ENCODE results near the gene CHMP2B. TPM values are rescaled to one million over a fixed set of nuclear protein-coding genes. Genes with fewer than 3 reads are reported as not detected.

CHMP2B gene
- total RNA-seq, 1 experiment from 2014 or later: 49.4 TPM

- CTCF ChIA-PET: no interaction called here
- POLR2A ChIA-PET (ENCODE audit: unreplicated experiment): no interaction called here
- intact Hi-C loops (cut with micrococcal nuclease): loop anchor here (5.0 kb wide), 1 partner anchor 123 kb away; no protein-coding TSS in a partner anchor
- H3K4me2 ChIP-seq (ENCODE audit: low read length): no peak overlapping the region
- H2AFZ ChIP-seq (ENCODE audit: low read length): no peak overlapping the region
- H3K79me2 ChIP-seq (ENCODE audit: low read length): no peaks in the 10 kb centered on the region
- no peaks in the 10 kb centered on the region for H3K9me2 ChIP-seq (replicated peaks; ENCODE audit: low read length)
- peaks cover 45% of the 10 kb centered on the region for H3K4me1 ChIP-seq (ENCODE audit: insufficient read depth, low read length)
- no peak for TF ChIP-seq EZH2phosphoT487 (IDR thresholded peaks at IDR 0.05; ENCODE audit: borderline replicate concordance, low read length)
- TF ChIP-seq, protein P1, sequence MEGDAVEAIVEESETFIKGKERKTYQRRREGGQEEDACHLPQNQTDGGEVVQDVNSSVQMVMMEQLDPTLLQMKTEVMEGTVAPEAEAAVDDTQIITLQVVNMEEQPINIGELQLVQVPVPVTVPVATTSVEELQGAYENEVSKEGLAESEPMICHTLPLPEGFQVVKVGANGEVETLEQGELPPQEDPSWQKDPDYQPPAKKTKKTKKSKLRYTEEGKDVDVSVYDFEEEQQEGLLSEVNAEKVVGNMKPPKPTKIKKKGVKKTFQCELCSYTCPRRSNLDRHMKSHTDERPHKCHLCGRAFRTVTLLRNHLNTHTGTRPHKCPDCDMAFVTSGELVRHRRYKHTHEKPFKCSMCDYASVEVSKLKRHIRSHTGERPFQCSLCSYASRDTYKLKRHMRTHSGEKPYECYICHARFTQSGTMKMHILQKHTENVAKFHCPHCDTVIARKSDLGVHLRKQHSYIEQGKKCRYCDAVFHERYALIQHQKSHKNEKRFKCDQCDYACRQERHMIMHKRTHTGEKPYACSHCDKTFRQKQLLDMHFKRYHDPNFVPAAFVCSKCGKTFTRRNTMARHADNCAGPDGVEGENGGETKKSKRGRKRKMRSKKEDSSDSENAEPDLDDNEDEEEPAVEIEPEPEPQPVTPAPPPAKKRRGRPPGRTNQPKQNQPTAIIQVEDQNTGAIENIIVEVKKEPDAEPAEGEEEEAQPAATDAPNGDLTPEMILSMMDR (conservative IDR thresholded peaks at IDR 0.05; ENCODE audit: low read depth, low read length): no peak
- no peak for TF ChIP-seq EZH2 (IDR thresholded peaks at IDR 0.05; ENCODE audit: low read length, unreplicated experiment)
- peak overlapping the region; percentile 80; the same call in 1 of the 2 replicates for H3K9ac ChIP-seq (ENCODE audit: low read length)
- H3K27me3 ChIP-seq (ENCODE audit: low read length): no peaks in the 10 kb centered on the region
- ATAC-seq (no peak), DNase-seq (no peak)
- no TSS peak for BruUV-seq (replicated peaks)
- H3K27ac ChIP-seq (ENCODE audit: low read length): peak overlapping the region; percentile 91
- no peaks in the 10 kb centered on the region for H3K36me3 ChIP-seq (ENCODE audit: low read depth, low read length)
- no peak overlapping the region for H3K4me3 ChIP-seq (ENCODE audit: low read length)
- H3K9me3 ChIP-seq (ENCODE audit: low read length): no peaks in the 10 kb centered on the region
- H4K20me1 ChIP-seq (ENCODE audit: low read length): no peaks in the 10 kb centered on the region
- H3F3A ChIP-seq (ENCODE audit: low read length, unreplicated experiment): peaks cover 15% of the 10 kb centered on the region
These were observed 18.0 kb upstream of the CHMP2B start for GRCh38 chr3:87209111-87209510.

DNA sequence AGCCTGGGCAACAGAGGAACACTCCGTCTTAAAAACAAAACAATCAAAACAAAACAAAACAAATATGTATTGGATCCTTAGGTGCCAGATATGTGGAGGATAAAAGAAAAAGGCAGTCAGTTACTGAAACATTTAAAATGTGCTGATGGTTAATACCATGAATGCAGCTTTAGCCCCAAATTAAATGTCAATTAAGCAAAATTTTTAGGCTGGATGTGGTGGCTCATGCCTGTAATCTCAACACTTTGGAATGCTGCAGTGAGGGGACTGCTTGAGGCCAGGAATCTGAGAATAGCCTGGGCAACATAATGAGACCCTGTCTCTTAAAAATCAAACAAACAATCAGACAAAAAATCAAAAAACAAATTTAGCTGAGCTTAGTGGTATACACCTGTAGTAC is 8.5 kb upstream of the CHMP2B start:
- CTCF ChIA-PET: no interaction called here
- intact Hi-C loops (cut with micrococcal nuclease): no loop called here
- BruUV-seq (replicated peaks): no TSS peak
- Histone ChIP-seq H3K4me3 (ENCODE audit: low read length) (no peak overlapping the region), H3K36me3 (ENCODE audit: low read depth, low read length) (no peaks in the 10 kb centered on the region), H3K4me1 (ENCODE audit: insufficient read depth, low read length) (peaks cover 7% of the 10 kb centered on the region; the same call in 1 of the 2 replicates), H3K4me2 (ENCODE audit: low read length) (no peak overlapping the region), H3K9ac (ENCODE audit: low read length) (no peak overlapping the region), H3K9me3 (ENCODE audit: low read length) (no peaks in the 10 kb centered on the region), H3K79me2 (ENCODE audit: low read length) (no peaks in the 10 kb centered on the region), H2AFZ (ENCODE audit: low read length) (no peak overlapping the region), H3K9me2 (replicated peaks; ENCODE audit: low read length) (no peaks in the 10 kb centered on the region), H3K27ac (ENCODE audit: low read length) (no peak overlapping the region), H4K20me1 (ENCODE audit: low read length) (no peaks in the 10 kb centered on the region), H3F3A (ENCODE audit: low read length, unreplicated experiment) (no peaks in the 10 kb centered on the region), H3K27me3 (ENCODE audit: low read length) (no peaks in the 10 kb centered on the region)
- TF ChIP-seq, protein P1 (conservative IDR thresholded peaks at IDR 0.05; ENCODE audit: low read depth, low read length): no peak
- TF ChIP-seq EZH2phosphoT487 (IDR thresholded peaks at IDR 0.05; ENCODE audit: borderline replicate concordance, low read length) (no peak), EZH2 (IDR thresholded peaks at IDR 0.05; ENCODE audit: low read length, unreplicated experiment) (no peak)
- DNase-seq (no peak), ATAC-seq (no peak)
- POLR2A ChIA-PET (ENCODE audit: unreplicated experiment): no interaction called here

DNA sequence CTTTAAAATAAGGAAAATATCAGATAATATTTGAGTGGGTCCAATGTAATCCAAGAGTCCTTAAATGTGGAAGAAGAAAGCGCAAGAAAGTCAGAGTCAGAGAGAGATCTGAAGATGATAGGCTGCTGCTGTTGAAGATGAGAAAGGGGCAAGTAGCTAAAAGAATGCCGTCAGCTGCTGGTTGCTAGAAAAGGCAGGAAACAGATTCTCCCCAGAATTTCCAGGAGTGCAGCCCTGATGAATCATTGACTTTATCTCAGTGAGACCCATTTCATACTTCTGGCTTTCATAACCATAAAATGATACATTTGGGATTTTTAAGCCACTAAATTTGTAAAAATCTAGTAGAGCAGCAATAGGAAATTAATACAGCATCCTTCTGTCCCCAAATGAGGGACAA is 7.5 kb upstream of the CHMP2B start:
- CTCF ChIA-PET: no interaction called here
- no peaks in the 10 kb centered on the region for H3K27me3 ChIP-seq (ENCODE audit: low read length)

More for the DNA sequence above, 7.5 kb upstream of the CHMP2B start:
- POLR2A ChIA-PET (ENCODE audit: unreplicated experiment): no interaction called here
- no peak for TF ChIP-seq EZH2 (IDR thresholded peaks at IDR 0.05; ENCODE audit: low read length, unreplicated experiment)
- TF ChIP-seq EZH2phosphoT487 (IDR thresholded peaks at IDR 0.05; ENCODE audit: borderline replicate concordance, low read length): no peak
- TF ChIP-seq, protein P1 (conservative IDR thresholded peaks at IDR 0.05; ENCODE audit: low read depth, low read length): no peak
- H4K20me1 ChIP-seq (ENCODE audit: low read length): no peaks in the 10 kb centered on the region
- ATAC-seq (no peak), DNase-seq (no peak)
- H2AFZ ChIP-seq (ENCODE audit: low read length): no peak overlapping the region
- no peak overlapping the region for H3K27ac ChIP-seq (ENCODE audit: low read length)
- H3K4me1 ChIP-seq (ENCODE audit: insufficient read depth, low read length): peaks cover 7% of the 10 kb centered on the region; the same call in 1 of the 2 replicates
- H3K36me3 ChIP-seq (ENCODE audit: low read depth, low read length): no peaks in the 10 kb centered on the region
- H3F3A ChIP-seq (ENCODE audit: low read length, unreplicated experiment): no peaks in the 10 kb centered on the region
- intact Hi-C loops (cut with micrococcal nuclease): no loop called here
- no peaks in the 10 kb centered on the region for H3K9me2 ChIP-seq (replicated peaks; ENCODE audit: low read length)
- no peak overlapping the region for H3K4me3 ChIP-seq (ENCODE audit: low read length)
- BruUV-seq (replicated peaks): no TSS peak
- H3K79me2 ChIP-seq (ENCODE audit: low read length): no peaks in the 10 kb centered on the region
- H3K9me3 ChIP-seq (ENCODE audit: low read length): no peaks in the 10 kb centered on the region
- no peak overlapping the region for H3K9ac ChIP-seq (ENCODE audit: low read length)
- no peak overlapping the region for H3K4me2 ChIP-seq (ENCODE audit: low read length)

All from PC-3 (cell line).